Stimulated activated CD4-positive, alpha-beta T cell treated with anti-CD3 and anti-CD28 coated beads, Interleukin-15, amount 100 ng/mL, for 1 hour (primary cell): ENCODE measurements around the gene SUPT4H1.
A peak's percentile ranks its signal among the peaks of the same experiment; 100 is the strongest.

ENCODE experiments used
- DNase-seq, 2 donors: peaks; one replicate each; pipeline ENCODE4 v3.0.0-alpha.2; 2020; ENCODE audit warnings: low read depth in 1 of 2, low spot score in 1 of 2

The SUPT4H1 gene

GRCh38 chr17:58307468-58308172 is 44.4 kb downstream of the SUPT4H1 start:
- DNase-seq = no peak

- DNase-seq = no peak
Observed at GRCh38 chr17:58306131-58306951, 45.7 kb downstream of the SUPT4H1 start.

- no peak for DNase-seq
Observed at GRCh38 chr17:58305626-58306025, 46.4 kb downstream of the SUPT4H1 start.

- DNase-seq = no peak
Observed at GRCh38 chr17:58304750-58305486, 47.1 kb downstream of the SUPT4H1 start.

- peak; percentile 35 to 47 for DNase-seq
Observed at GRCh38 chr17:58303971-58304749, 47.8 kb downstream of the SUPT4H1 start.

- no peak for DNase-seq
Observed at GRCh38 chr17:58302919-58303585, 48.9 kb downstream of the SUPT4H1 start.

GRCh38 chr17:58302171-58302918 is 49.7 kb downstream of the SUPT4H1 start:
- DNase-seq = no peak

- DNase-seq = no peak
Observed at GRCh38 chr17:58301504-58302150, 50.4 kb downstream of the SUPT4H1 start.

DNA sequence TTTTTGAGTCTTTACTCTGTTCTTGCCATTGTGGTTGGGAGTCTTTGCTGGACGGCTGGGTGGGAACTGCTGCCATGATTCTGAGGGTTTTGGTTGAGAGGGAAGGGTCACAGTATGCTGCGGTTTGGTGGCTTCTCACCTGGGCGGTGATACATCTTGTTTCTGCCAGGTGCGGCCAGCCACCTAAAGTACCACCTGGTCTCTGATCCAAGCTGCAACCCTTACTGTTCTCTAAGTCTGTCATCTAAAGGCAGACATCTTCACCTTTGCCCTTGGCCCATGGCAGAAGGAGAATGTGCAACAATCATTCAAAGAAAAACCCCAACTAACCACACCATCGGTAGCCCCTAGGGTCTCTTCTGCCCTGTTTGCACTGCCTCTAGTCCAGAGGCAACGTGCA is 51.7 kb downstream of the SUPT4H1 start:
- DNase-seq = no peak
